HepG2 (cell line): ENCODE results near the gene CHMP4B. TPM values are rescaled to one million over a fixed set of nuclear protein-coding genes. Genes with fewer than 3 reads are reported as not detected.

ENCODE experiments used
- ERF ChIP-seq: IDR thresholded peaks from 2 replicates; pipeline ENCODE4 v1.6.1; 2018; ENCODE audit warnings: missing biosample characterization, missing genetic modification reagents
- LBX2 ChIP-seq: sonication (generic); formaldehyde crosslinking; IDR thresholded peaks from 2 replicates; pipeline ENCODE4 v1.5.0; 2020; ENCODE audit warnings: missing genetic modification reagents, mild to moderate bottlenecking, borderline replicate concordance
- LCORL ChIP-seq, 2 experiments: fragments of 450-650 bp in 1 of 2; sonication (generic) in 1 of 2; formaldehyde crosslinking in 1 of 2; IDR thresholded peaks; 2 replicates each; pipeline versions ENCODE4 v1.5.0 to v1.6.1; 2017 to 2020; ENCODE audit warnings: antibody characterized with exemption in 1 of 2, missing genetic modification reagents in 1 of 2
- MXD3 ChIP-seq: IDR thresholded peaks from 2 replicates; pipeline ENCODE4 v1.6.1; 2016; ENCODE audit warnings: mild to moderate bottlenecking, missing biosample characterization, missing genetic modification reagents
- NCOR1 ChIP-seq: fragments of 200-600 bp; sonication (generic); IDR thresholded peaks from 2 replicates; pipeline ENCODE4 v1.7.0; 2017; ENCODE audit warnings: antibody characterized with exemption, low read length, borderline replicate concordance
- NKX3-1 ChIP-seq: sonication (generic); formaldehyde crosslinking; IDR thresholded peaks from 2 replicates; pipeline ENCODE4 v1.5.0; 2020; ENCODE audit warnings: missing genetic modification reagents
- NR2F1 ChIP-seq, 2 experiments: fragments of 450-650 bp in 1 of 2; formaldehyde crosslinking in 1 of 2; IDR thresholded peaks; 2 replicates each; pipeline versions ENCODE4 v1.5.0 to v1.6.1; 2016 to 2020; ENCODE audit warnings: mild to moderate bottlenecking in 1 of 2, missing compliant biosample characterization in 1 of 2, missing genetic modification reagents in 1 of 2, moderate library complexity in 1 of 2
- ZBTB21 ChIP-seq: sonication (generic); formaldehyde crosslinking; IDR thresholded peaks from 2 replicates; pipeline ENCODE4 v1.4.0; 2020; ENCODE audit warnings: missing genetic modification reagents
- ZNF256 ChIP-seq: sonication (generic); formaldehyde crosslinking; conservative IDR thresholded peaks from 2 replicates; pipeline ENCODE4 v1.4.0; 2020; ENCODE audit warnings: missing genetic modification reagents
- ZNF292 ChIP-seq: sonication (generic); formaldehyde crosslinking; IDR thresholded peaks from 2 replicates; pipeline ENCODE4 v1.8.1; 2022; ENCODE audit warnings: mild to moderate bottlenecking, low read depth, missing genetic modification reagents, borderline replicate concordance
- ZNF441 ChIP-seq: sonication (generic); formaldehyde crosslinking; IDR thresholded peaks from 2 replicates; pipeline ENCODE4 v1.7.0; 2021; ENCODE audit warnings: missing genetic modification reagents, borderline replicate concordance
- ZNF549 ChIP-seq: sonication (generic); formaldehyde crosslinking; IDR thresholded peaks from 2 replicates; pipeline ENCODE4 v1.5.0; 2020; ENCODE audit warnings: missing genetic modification reagents
- ZNF841 ChIP-seq: sonication (generic); formaldehyde crosslinking; IDR thresholded peaks from 2 replicates; pipeline ENCODE4 v1.8.1; 2023; ENCODE audit warnings: missing genetic modification reagents, borderline replicate concordance
- polyA plus RNA-seq, 8 experiments: library from polyadenylated mRNA; depleted of rRNA in 3 of 8; stranded (reverse) in 7 of 8; unstranded in 1 of 8; fragments of >200 nt; fragmentation: Illumina TruSeq in 4 of 8; extraction: Trizol in 4 of 8; gene quantifications; 2 replicates each; pipeline versions ENCODE4 v1.2.1 to v1.2.3, GENCODE V29; 2011 to 2016; ENCODE audit warnings: low read depth in 4 of 8, missing spikeins in 1 of 8, mixed read lengths in 1 of 8; ENCODE audit not compliant: insufficient read depth in 1 of 8
- total RNA-seq, 5 experiments: library from RNA; depleted of rRNA; stranded (reverse); fragments of >200 nt; fragmentation: Illumina TruSeq; extraction: Trizol; gene quantifications; 2 replicates each; pipeline ENCODE4 v1.2.3, GENCODE V29; 2016; ENCODE audit warnings: low read depth in 1 of 5
- TF ChIP-seq, protein P1 (sequence below): sonication (generic); formaldehyde crosslinking; IDR thresholded peaks from 2 replicates; pipeline ENCODE4 v1.5.1; 2020; ENCODE audit warnings: mild to moderate bottlenecking, missing genetic modification reagents, borderline replicate concordance
- TF ChIP-seq, protein P2 (sequence below): sonication (generic); formaldehyde crosslinking; IDR thresholded peaks from 2 replicates; pipeline ENCODE4 v1.8.0; 2022; ENCODE audit warnings: mild to moderate bottlenecking, missing genetic modification reagents; ENCODE audit not compliant: insufficient replicate concordance
- TF ChIP-seq, protein P3 (sequence below): sonication (generic); formaldehyde crosslinking; IDR thresholded peaks from 2 replicates; pipeline ENCODE4 v1.4.0; 2020; ENCODE audit warnings: mild to moderate bottlenecking, missing genetic modification reagents

The CHMP4B gene
- total and polyA plus RNA-seq, 2 of the 13 experiments (the other 11 are each of a cell fraction or from before 2014, with no cell fraction given) = 40.1 to 45.6 TPM

DNA sequence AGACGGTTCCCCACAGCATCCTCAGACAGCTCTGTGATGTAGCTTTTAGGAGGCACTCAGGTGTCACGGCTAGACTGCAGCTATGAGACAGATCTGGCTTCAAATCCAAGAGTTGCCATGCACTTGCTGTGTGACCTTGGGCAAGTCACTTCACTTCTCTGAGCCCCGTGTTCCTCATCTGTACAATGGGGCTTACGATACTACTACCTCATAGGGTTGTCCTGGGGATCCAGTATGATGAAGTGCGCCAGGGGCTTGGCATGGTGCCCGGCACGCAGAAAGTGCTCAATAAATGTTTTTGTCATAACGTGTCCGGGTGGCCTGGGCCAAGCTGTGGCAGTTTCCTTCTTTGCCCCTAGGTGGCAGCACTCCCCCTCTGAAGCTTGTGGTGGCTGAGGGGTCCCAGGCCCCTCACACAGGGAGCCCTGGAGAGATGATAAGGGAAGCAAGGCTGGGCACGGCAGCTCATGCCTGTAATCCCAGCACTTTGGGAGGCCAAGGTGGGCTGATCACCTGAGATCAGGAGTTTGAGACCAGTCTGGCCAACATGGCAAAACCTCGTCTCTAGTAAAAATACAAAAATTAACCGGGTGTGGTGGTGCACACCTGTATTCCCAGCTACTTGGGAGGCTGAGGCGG is 19.1 kb upstream of the CHMP4B start (continued):
- TF ChIP-seq ZNF256 (CRISPR knock-in tag) (no peak), MXD3 (CRISPR knock-in tag) (peak; percentile 13), ZNF549 (no peak), NR2F1 (CRISPR knock-in tag; IDR thresholded peaks at IDR 0.05) (no peak), LBX2 (CRISPR knock-in tag) (no peak), ZNF292 (CRISPR knock-in tag) (no peak), LCORL (IDR thresholded peaks at IDR 0.05) (no peak), LCORL (CRISPR knock-in tag; IDR thresholded peaks at IDR 0.05) (peak; percentile 49; the same call in 1 of the 2 replicates), NKX3-1 (CRISPR knock-in tag) (no peak), ZBTB21 (CRISPR knock-in tag) (peak; percentile 32; the same call in 1 of the 2 replicates), ZNF841 (CRISPR knock-in tag) (no peak), ERF (CRISPR knock-in tag) (peak; percentile 55; the same call in 1 of the 2 replicates), NCOR1 (no peak), ZNF441 (no peak)
- TF ChIP-seq, protein P1, sequence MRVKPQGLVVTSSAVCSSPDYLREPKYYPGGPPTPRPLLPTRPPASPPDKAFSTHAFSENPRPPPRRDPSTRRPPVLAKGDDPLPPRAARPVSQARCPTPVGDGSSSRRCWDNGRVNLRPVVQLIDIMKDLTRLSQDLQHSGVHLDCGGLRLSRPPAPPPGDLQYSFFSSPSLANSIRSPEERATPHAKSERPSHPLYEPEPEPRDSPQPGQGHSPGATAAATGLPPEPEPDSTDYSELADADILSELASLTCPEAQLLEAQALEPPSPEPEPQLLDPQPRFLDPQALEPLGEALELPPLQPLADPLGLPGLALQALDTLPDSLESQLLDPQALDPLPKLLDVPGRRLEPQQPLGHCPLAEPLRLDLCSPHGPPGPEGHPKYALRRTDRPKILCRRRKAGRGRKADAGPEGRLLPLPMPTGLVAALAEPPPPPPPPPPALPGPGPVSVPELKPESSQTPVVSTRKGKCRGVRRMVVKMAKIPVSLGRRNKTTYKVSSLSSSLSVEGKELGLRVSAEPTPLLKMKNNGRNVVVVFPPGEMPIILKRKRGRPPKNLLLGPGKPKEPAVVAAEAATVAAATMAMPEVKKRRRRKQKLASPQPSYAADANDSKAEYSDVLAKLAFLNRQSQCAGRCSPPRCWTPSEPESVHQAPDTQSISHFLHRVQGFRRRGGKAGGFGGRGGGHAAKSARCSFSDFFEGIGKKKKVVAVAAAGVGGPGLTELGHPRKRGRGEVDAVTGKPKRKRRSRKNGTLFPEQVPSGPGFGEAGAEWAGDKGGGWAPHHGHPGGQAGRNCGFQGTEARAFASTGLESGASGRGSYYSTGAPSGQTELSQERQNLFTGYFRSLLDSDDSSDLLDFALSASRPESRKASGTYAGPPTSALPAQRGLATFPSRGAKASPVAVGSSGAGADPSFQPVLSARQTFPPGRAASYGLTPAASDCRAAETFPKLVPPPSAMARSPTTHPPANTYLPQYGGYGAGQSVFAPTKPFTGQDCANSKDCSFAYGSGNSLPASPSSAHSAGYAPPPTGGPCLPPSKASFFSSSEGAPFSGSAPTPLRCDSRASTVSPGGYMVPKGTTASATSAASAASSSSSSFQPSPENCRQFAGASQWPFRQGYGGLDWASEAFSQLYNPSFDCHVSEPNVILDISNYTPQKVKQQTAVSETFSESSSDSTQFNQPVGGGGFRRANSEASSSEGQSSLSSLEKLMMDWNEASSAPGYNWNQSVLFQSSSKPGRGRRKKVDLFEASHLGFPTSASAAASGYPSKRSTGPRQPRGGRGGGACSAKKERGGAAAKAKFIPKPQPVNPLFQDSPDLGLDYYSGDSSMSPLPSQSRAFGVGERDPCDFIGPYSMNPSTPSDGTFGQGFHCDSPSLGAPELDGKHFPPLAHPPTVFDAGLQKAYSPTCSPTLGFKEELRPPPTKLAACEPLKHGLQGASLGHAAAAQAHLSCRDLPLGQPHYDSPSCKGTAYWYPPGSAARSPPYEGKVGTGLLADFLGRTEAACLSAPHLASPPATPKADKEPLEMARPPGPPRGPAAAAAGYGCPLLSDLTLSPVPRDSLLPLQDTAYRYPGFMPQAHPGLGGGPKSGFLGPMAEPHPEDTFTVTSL (CRISPR knock-in tag) = no peak
- TF ChIP-seq, protein P2, sequence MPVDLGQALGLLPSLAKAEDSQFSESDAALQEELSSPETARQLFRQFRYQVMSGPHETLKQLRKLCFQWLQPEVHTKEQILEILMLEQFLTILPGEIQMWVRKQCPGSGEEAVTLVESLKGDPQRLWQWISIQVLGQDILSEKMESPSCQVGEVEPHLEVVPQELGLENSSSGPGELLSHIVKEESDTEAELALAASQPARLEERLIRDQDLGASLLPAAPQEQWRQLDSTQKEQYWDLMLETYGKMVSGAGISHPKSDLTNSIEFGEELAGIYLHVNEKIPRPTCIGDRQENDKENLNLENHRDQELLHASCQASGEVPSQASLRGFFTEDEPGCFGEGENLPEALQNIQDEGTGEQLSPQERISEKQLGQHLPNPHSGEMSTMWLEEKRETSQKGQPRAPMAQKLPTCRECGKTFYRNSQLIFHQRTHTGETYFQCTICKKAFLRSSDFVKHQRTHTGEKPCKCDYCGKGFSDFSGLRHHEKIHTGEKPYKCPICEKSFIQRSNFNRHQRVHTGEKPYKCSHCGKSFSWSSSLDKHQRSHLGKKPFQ (CRISPR knock-in tag) = no peak
- TF ChIP-seq, protein P3, sequence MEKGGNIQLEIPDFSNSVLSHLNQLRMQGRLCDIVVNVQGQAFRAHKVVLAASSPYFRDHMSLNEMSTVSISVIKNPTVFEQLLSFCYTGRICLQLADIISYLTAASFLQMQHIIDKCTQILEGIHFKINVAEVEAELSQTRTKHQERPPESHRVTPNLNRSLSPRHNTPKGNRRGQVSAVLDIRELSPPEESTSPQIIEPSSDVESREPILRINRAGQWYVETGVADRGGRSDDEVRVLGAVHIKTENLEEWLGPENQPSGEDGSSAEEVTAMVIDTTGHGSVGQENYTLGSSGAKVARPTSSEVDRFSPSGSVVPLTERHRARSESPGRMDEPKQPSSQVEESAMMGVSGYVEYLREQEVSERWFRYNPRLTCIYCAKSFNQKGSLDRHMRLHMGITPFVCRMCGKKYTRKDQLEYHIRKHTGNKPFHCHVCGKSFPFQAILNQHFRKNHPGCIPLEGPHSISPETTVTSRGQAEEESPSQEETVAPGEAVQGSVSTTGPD (CRISPR knock-in tag) = no peak
